ENCODE results near the gene BBS1. TPM values are rescaled to one million over a fixed set of nuclear protein-coding genes. Genes with fewer than 3 reads are reported as not detected.

Gene BBS1
- total and polyA plus RNA-seq, 7 experiments from 2014 or later: 9.6 to 38.2 (median 22.7) TPM

- H3K27me3 ChIP-seq (ENCODE audit: control insufficient read depth in 2 of 2, insufficient read depth in 2 of 2, low read length in 2 of 2): no peaks in the 10 kb centered on the region
- POLR2A ChIA-PET: no interaction called here
- Mint-ChIP-seq H3K36me3 (no peaks in the 10 kb centered on the region), H3K4me3 (no peak overlapping the region), H3K27ac (no peak overlapping the region), H3K4me1 (peaks cover 0 to 7% (median 7%) of the 10 kb centered on the region in 7 donors), H3K9me3 (no peaks in the 10 kb centered on the region), H3K27me3 (peaks cover 0 to 17% (median 5%) of the 10 kb centered on the region in 5 donors)
- DNase-seq: no peak
- no peak overlapping the region for H3K4me3 ChIP-seq (ENCODE audit: low read length)
- intact Hi-C loops (cut with micrococcal nuclease): no loop called here
- no peak for ATAC-seq
- no peaks in the 10 kb centered on the region for H3K36me3 ChIP-seq (ENCODE audit: control insufficient read depth in 2 of 3, insufficient read depth in 3 of 3, low read length in 3 of 3)
- H3K27ac ChIP-seq (ENCODE audit: low read depth, low read length): no peak overlapping the region
- peaks cover 0 to 6% of the 10 kb centered on the region in 2 donors for H3K4me1 ChIP-seq (ENCODE audit: control insufficient read depth in 2 of 2, insufficient read depth in 2 of 2, low read length in 2 of 2)
- no peaks in the 10 kb centered on the region for H3K9me3 ChIP-seq (ENCODE audit: control insufficient read depth in 2 of 3, low read length in 3 of 3)
- CTCF ChIA-PET: no interaction called here
Observed at GRCh38 chr11:66557733-66558326, 47.4 kb downstream of the BBS1 start.

DNA sequence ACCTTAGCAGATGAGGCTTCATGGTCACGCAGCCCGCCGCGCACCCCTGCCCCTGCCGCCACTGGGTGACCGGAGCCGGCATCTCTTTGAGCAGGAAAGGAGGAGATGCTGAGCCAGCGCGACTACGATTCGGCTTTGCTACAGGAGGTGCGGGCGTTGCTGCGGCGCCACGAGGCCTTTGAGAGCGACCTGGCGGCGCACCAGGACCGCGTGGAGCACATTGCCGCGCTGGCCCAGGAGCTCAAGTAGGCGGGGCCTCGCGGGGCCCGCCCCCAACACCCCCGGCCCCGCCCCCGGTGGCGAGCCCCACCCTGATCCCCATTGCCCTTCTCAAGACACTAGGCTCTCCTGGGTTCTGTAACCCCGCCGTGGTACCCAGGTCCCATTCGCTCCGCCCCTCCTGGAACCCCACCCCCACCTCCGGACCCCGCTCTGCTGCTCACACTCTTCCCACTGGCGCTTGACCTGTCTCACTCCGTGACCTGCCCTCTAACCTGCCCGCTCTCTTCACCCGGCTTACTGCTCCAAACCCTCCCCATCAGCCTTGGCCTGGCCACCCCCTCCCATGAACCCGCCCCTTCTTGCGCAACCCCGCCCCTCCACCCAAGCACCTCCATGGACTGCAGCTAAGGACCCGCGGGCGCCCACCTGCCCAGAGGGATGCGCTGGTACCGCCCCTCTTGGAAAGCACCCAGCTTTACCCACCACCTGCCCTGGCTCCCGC lies 48.9 kb downstream of the BBS1 start:
- Mint-ChIP-seq H3K9me3 (no peaks in the 10 kb centered on the region), H3K27ac (no peak overlapping the region), H3K4me3 (peak overlapping the region in 5 of 10 donors; percentile 33 to 52 (median 37)), H3K27me3 (peaks cover 0 to 17% (median 5%) of the 10 kb centered on the region in 5 donors), H3K4me1 (peaks cover 0 to 7% (median 7%) of the 10 kb centered on the region in 7 donors), H3K36me3 (no peaks in the 10 kb centered on the region)
- CTCF ChIA-PET: no interaction called here
- Histone ChIP-seq H3K27me3 (ENCODE audit: control insufficient read depth in 2 of 2, insufficient read depth in 2 of 2, low read length in 2 of 2) (no peaks in the 10 kb centered on the region), H3K9me3 (ENCODE audit: control insufficient read depth in 2 of 3, low read length in 3 of 3) (no peaks in the 10 kb centered on the region), H3K36me3 (ENCODE audit: control insufficient read depth in 2 of 3, insufficient read depth in 3 of 3, low read length in 3 of 3) (no peaks in the 10 kb centered on the region), H3K27ac (ENCODE audit: low read depth, low read length) (no peak overlapping the region), H3K4me1 (ENCODE audit: control insufficient read depth in 2 of 2, insufficient read depth in 2 of 2, low read length in 2 of 2) (peaks cover 0 to 6% of the 10 kb centered on the region in 2 donors), H3K4me3 (ENCODE audit: low read length) (no peak overlapping the region)
- intact Hi-C loops (cut with micrococcal nuclease): no loop called here
- ATAC-seq (peak; percentile 74), DNase-seq (peak in 6 of 9 donors; percentile 16 to 32 (median 29))
- POLR2A ChIA-PET: interaction anchor here (1.0 to 1.6 kb wide), 3 partner anchors 9 to 15 kb away, joined by 3 to 7 read pairs (median 6); partner anchors contain the start of genes CTSF and ZDHHC24

GRCh38 chr11:66559866-66560676 lies 49.6 kb downstream of the BBS1 start:
- Histone ChIP-seq H3K4me3 (ENCODE audit: low read length) (no peak overlapping the region), H3K36me3 (ENCODE audit: control insufficient read depth in 2 of 3, insufficient read depth in 3 of 3, low read length in 3 of 3) (no peaks in the 10 kb centered on the region), H3K27ac (ENCODE audit: low read depth, low read length) (no peak overlapping the region), H3K9me3 (ENCODE audit: control insufficient read depth in 2 of 3, low read length in 3 of 3) (no peaks in the 10 kb centered on the region), H3K27me3 (ENCODE audit: control insufficient read depth in 2 of 2, insufficient read depth in 2 of 2, low read length in 2 of 2) (no peaks in the 10 kb centered on the region), H3K4me1 (ENCODE audit: control insufficient read depth in 2 of 2, insufficient read depth in 2 of 2, low read length in 2 of 2) (peaks cover 0 to 6% of the 10 kb centered on the region in 2 donors)
- Mint-ChIP-seq H3K27ac (no peak overlapping the region), H3K27me3 (peaks cover 0 to 17% (median 5%) of the 10 kb centered on the region in 5 donors), H3K9me3 (no peaks in the 10 kb centered on the region), H3K4me3 (peak overlapping the region in 2 of 10 donors; percentile 29 to 52), H3K36me3 (no peaks in the 10 kb centered on the region), H3K4me1 (peaks cover 0 to 7% (median 7%) of the 10 kb centered on the region in 7 donors)
- no peak for ATAC-seq
- ChIA-PET POLR2A (interaction anchor here (1.0 to 1.6 kb wide), 3 partner anchors 8 to 16 kb away, joined by 3 to 7 read pairs (median 6); partner anchors contain the start of genes CTSF and ZDHHC24), CTCF (no interaction called here)
- intact Hi-C loops (cut with micrococcal nuclease): no loop called here
- no peak for DNase-seq

DNA sequence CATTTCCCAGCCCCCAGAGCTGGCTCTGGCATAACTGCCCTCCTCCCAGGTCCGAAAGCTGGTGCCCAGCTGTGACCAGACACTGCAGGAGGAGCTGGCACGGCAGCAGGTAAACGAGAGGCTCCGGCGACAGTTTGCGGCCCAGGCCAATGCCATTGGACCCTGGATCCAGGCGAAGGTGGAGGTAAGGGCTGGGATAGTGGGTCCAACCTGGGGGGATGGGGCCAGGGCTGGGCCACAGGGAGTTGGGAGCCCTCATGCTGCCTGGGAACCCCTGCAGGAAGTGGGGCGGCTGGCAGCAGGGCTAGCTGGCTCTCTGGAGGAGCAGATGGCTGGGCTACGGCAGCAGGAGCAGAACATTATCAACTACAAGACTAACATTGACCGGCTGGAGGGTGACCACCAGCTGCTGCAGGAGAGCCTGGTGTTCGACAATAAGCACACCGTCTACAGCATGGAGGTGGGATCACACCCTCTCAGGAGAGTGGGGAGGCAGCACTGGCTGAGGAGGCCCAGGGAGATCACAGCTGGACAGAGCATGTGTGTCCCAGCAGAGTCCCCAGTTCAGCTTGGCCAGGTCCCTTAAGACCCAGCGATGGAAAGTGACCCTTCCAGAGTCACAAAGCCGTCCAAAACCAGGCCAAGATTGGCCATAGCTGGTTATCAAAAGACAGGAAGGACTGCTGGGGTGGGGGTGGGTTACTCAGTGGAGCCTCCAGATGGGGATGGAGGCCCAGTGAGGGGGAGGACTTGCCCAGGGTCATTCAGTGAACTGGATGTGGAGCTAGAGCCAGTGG lies 50.9 kb downstream of the BBS1 start:
- POLR2A ChIA-PET: interaction anchor here (1.1 kb wide), 1 partner anchor 15 kb away, joined by 5 read pairs; the partner anchor contains the start of gene ZDHHC24
- no peaks in the 10 kb centered on the region for H3K9me3 ChIP-seq (ENCODE audit: control insufficient read depth in 2 of 3, low read length in 3 of 3)
- H3K36me3 Mint-ChIP-seq: peaks cover 0 to 3% (median 0%) of the 10 kb centered on the region in 5 donors

DNA sequence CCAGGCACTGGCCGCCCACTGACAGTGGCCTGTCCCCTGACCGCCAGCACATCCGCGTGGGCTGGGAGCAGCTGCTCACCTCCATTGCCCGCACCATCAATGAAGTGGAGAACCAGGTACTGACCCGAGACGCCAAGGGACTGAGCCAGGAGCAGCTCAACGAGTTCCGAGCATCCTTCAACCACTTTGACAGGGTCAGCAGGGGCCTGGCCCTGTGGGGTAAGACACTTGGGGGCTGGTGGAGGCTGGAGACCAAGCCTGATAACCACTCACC lies 51.5 kb downstream of the BBS1 start:
- CTCF ChIA-PET: no interaction called here
- Histone ChIP-seq H3K4me3 (ENCODE audit: low read length) (no peak overlapping the region), H3K4me1 (ENCODE audit: control insufficient read depth in 2 of 2, insufficient read depth in 2 of 2, low read length in 2 of 2) (peaks cover 0 to 6% of the 10 kb centered on the region in 2 donors), H3K27ac (ENCODE audit: low read depth, low read length) (no peak overlapping the region), H3K9me3 (ENCODE audit: control insufficient read depth in 2 of 3, low read length in 3 of 3) (no peaks in the 10 kb centered on the region), H3K27me3 (ENCODE audit: control insufficient read depth in 2 of 2, insufficient read depth in 2 of 2, low read length in 2 of 2) (no peaks in the 10 kb centered on the region), H3K36me3 (ENCODE audit: control insufficient read depth in 2 of 3, insufficient read depth in 3 of 3, low read length in 3 of 3) (no peaks in the 10 kb centered on the region)
- Mint-ChIP-seq H3K4me1 (peaks cover 0 to 11% (median 7%) of the 10 kb centered on the region in 7 donors), H3K36me3 (peaks cover 0 to 3% (median 0%) of the 10 kb centered on the region in 5 donors), H3K4me3 (no peak overlapping the region), H3K9me3 (no peaks in the 10 kb centered on the region), H3K27me3 (peaks cover 0 to 15% (median 7%) of the 10 kb centered on the region in 5 donors), H3K27ac (no peak overlapping the region)
- intact Hi-C loops (cut with micrococcal nuclease): no loop called here
- no peak for DNase-seq
- no peak for ATAC-seq
- POLR2A ChIA-PET: interaction anchor here (0.6 to 1.1 kb wide), 2 partner anchors 16 to 108 kb away, joined by 3 to 5 read pairs; partner anchors contain the start of gene ZDHHC24

More for the DNA sequence above, 50.9 kb downstream of the BBS1 start:
- H3K4me1 Mint-ChIP-seq: peaks cover 0 to 11% (median 7%) of the 10 kb centered on the region in 7 donors
- peaks cover 0 to 12% (median 7%) of the 10 kb centered on the region in 5 donors for H3K27me3 Mint-ChIP-seq
- no peak overlapping the region for H3K4me3 Mint-ChIP-seq
- Histone ChIP-seq H3K4me3 (ENCODE audit: low read length) (no peak overlapping the region), H3K4me1 (ENCODE audit: control insufficient read depth in 2 of 2, insufficient read depth in 2 of 2, low read length in 2 of 2) (peaks cover 0 to 6% of the 10 kb centered on the region in 2 donors), H3K27ac (ENCODE audit: low read depth, low read length) (no peak overlapping the region), H3K27me3 (ENCODE audit: control insufficient read depth in 2 of 2, insufficient read depth in 2 of 2, low read length in 2 of 2) (no peaks in the 10 kb centered on the region), H3K36me3 (ENCODE audit: control insufficient read depth in 2 of 3, insufficient read depth in 3 of 3, low read length in 3 of 3) (no peaks in the 10 kb centered on the region)
- DNase-seq (no peak), ATAC-seq (no peak)
- no peaks in the 10 kb centered on the region for H3K9me3 Mint-ChIP-seq
- intact Hi-C loops (cut with micrococcal nuclease): no loop called here
- CTCF ChIA-PET: no interaction called here
- no peak overlapping the region for H3K27ac Mint-ChIP-seq

GRCh38 chr11:66562275-66562674 lies 51.8 kb downstream of the BBS1 start:
- Histone ChIP-seq H3K27ac (ENCODE audit: low read depth, low read length) (no peak overlapping the region), H3K27me3 (ENCODE audit: control insufficient read depth in 2 of 2, insufficient read depth in 2 of 2, low read length in 2 of 2) (no peaks in the 10 kb centered on the region), H3K9me3 (ENCODE audit: control insufficient read depth in 2 of 3, low read length in 3 of 3) (no peaks in the 10 kb centered on the region), H3K4me1 (ENCODE audit: control insufficient read depth in 2 of 2, insufficient read depth in 2 of 2, low read length in 2 of 2) (peaks cover 0 to 6% of the 10 kb centered on the region in 2 donors), H3K4me3 (ENCODE audit: low read length) (no peak overlapping the region), H3K36me3 (ENCODE audit: control insufficient read depth in 2 of 3, insufficient read depth in 3 of 3, low read length in 3 of 3) (no peaks in the 10 kb centered on the region)
- intact Hi-C loops (cut with micrococcal nuclease): no loop called here
- ChIA-PET CTCF (no interaction called here), POLR2A (interaction anchor here (0.6 to 1.2 kb wide), 3 partner anchors 16 to 116 kb away, joined by 3 to 7 read pairs (median 5); partner anchors contain the start of genes RBM4B and ZDHHC24)
- ATAC-seq (no peak), DNase-seq (no peak)
- no peak overlapping the region for H3K4me3 Mint-ChIP-seq
- H3K27me3 Mint-ChIP-seq: peaks cover 0 to 18% (median 7%) of the 10 kb centered on the region in 5 donors
- H3K27ac Mint-ChIP-seq: no peak overlapping the region
- H3K4me1 Mint-ChIP-seq: peaks cover 0 to 14% (median 8%) of the 10 kb centered on the region in 7 donors
- H3K36me3 Mint-ChIP-seq: peaks cover 0 to 3% (median 0%) of the 10 kb centered on the region in 5 donors
- H3K9me3 Mint-ChIP-seq: no peaks in the 10 kb centered on the region
